GM12891 (cell line): Measurements from ENCODE around the gene THOC5.

Experiments
- PAX5 ChIP-seq: IDR thresholded peaks from 2 replicates; pipeline ENCODE4 v1.6.1; 2011; ENCODE audit warnings: low read length, moderate library complexity, mild to moderate bottlenecking; ENCODE audit not compliant: insufficient read depth, severe bottlenecking
- POLR2A ChIP-seq: IDR thresholded peaks from 2 replicates; pipeline ENCODE4 v1.6.1; 2011; ENCODE audit warnings: low read depth, low read length, control low read depth

DNA sequence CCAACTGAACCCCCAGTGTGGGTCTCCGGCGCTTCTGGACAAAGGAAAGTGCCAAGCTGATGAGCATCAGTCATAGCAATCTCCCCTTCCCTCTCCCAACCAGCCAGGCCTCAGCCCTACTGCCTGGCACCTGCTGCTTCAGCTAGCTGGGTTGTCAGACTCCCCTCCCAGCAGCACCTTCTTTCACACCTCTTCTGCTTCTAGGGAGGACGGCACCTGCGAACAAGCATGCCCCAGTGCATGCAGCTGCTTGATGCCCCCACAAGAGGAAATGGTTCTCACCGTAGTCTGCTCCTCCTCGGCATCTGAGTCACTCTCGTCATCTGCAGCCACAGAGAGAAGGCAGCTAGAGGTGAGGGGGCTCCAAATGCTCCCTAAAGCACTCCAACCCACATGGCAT, 25.4 kb downstream of the THOC5 start:
- TF ChIP-seq PAX5 = no peak
- no peak for TF ChIP-seq POLR2A
